Neural progenitor cell (in vitro differentiated cells): ENCODE measurements around the gene CCDC88A. TPM values are rescaled to one million over a fixed set of nuclear protein-coding genes. Genes with fewer than 3 reads are reported as not detected.

Experiments used
- DNase-seq: peaks from one replicate; pipeline ENCODE4 v3.0.0-alpha.2; 2016; ENCODE audit warnings: low spot score
- H2AFZ ChIP-seq: fragments of 200-600 bp; sonication (generic); replicated peaks from 2 replicates; pipeline ENCODE4 v1.6.1; 2016; ENCODE audit warnings: antibody characterized with exemption
- H3F3A ChIP-seq: fragments of 200-600 bp; sonication (generic); 2 replicates; pipeline ENCODE4 v1.6.1; 2016; ENCODE audit warnings: antibody characterized with exemption, low read depth
- H3K27ac ChIP-seq: fragments of 200-600 bp; sonication (generic); 2 replicates; pipeline ENCODE4 v1.5.1; 2016; ENCODE audit warnings: mild to moderate bottlenecking
- H3K27me3 ChIP-seq: fragments of 200-600 bp; sonication (generic); 2 replicates; pipeline ENCODE4 v1.6.1; 2016; ENCODE audit warnings: mild to moderate bottlenecking, moderate library complexity
- H3K36me3 ChIP-seq: fragments of 200-600 bp; sonication (generic); 2 replicates; pipeline ENCODE4 v1.5.1; 2016
- H3K4me1 ChIP-seq: fragments of 200-600 bp; sonication (generic); 2 replicates; pipeline ENCODE4 v1.6.1; 2016; ENCODE audit warnings: mixed run types
- H3K4me2 ChIP-seq: fragments of 200-600 bp; sonication (generic); 2 replicates; pipeline ENCODE4 v1.6.1; 2016
- H3K4me3 ChIP-seq: fragments of 200-600 bp; sonication (generic); 2 replicates; pipeline ENCODE4 v1.5.1; 2016
- H3K79me2 ChIP-seq: fragments of 200-600 bp; sonication (generic); 2 replicates; pipeline ENCODE4 v1.6.1; 2016; ENCODE audit warnings: low read depth
- H3K9ac ChIP-seq: fragments of 200-600 bp; sonication (generic); 2 replicates; pipeline ENCODE4 v1.6.1; 2016
- H3K9me3 ChIP-seq: fragments of 200-600 bp; sonication (generic); 2 replicates; pipeline ENCODE4 v1.5.1; 2016; ENCODE audit warnings: low read depth
- H4K20me1 ChIP-seq: fragments of 200-600 bp; sonication (generic); 2 replicates; pipeline ENCODE4 v1.6.1; 2016; ENCODE audit warnings: low read depth
- H3K27ac Mint-ChIP-seq: 3 replicates; pipeline ENCODE4 v1.8.0; 2021; ENCODE audit warnings: mixed read lengths
- H3K27me3 Mint-ChIP-seq: 2 replicates; pipeline ENCODE4 v1.8.0; 2022; ENCODE audit warnings: low read depth, mild to moderate bottlenecking, inconsistent platforms, moderate library complexity, mixed read lengths; ENCODE audit not compliant: insufficient read depth
- H3K36me3 Mint-ChIP-seq: 3 replicates; pipeline ENCODE4 v1.8.0; 2021; ENCODE audit warnings: mixed read lengths
- H3K4me1 Mint-ChIP-seq: 3 replicates; pipeline ENCODE4 v1.8.0; 2021; ENCODE audit warnings: mixed read lengths
- H3K4me3 Mint-ChIP-seq: 3 replicates; pipeline ENCODE4 v1.8.0; 2021; ENCODE audit warnings: mild to moderate bottlenecking, moderate library complexity, mixed read lengths
- H3K9me3 Mint-ChIP-seq: 3 replicates; pipeline ENCODE4 v1.8.0; 2020; ENCODE audit warnings: mixed read lengths
- EZH2 ChIP-seq: fragments of 200-600 bp; sonication (generic); IDR thresholded peaks from 2 replicates; pipeline ENCODE4 v1.6.1; 2017; ENCODE audit warnings: antibody characterized with exemption, mild to moderate bottlenecking, moderate library complexity
- EZH2phosphoT487 ChIP-seq: fragments of 200-600 bp; sonication (generic); IDR thresholded peaks from 2 replicates; pipeline ENCODE4 v1.6.1; 2017; ENCODE audit warnings: antibody characterized with exemption
- total RNA-seq: library from RNA; depleted of rRNA; stranded (reverse); fragments of >200 nt; gene quantifications from 2 replicates; pipeline ENCODE4 v1.2.3, GENCODE V29; 2015; ENCODE audit warnings: low replicate concordance
- TF ChIP-seq, protein P1 (sequence below): fragments of 200-600 bp; sonication (generic); IDR thresholded peaks from 2 replicates; pipeline ENCODE4 v1.5.1; 2017; ENCODE audit warnings: antibody characterized with exemption, mild to moderate bottlenecking

CCDC88A gene
- total RNA-seq, 1 donor from 2014 or later = 182 TPM

DNA sequence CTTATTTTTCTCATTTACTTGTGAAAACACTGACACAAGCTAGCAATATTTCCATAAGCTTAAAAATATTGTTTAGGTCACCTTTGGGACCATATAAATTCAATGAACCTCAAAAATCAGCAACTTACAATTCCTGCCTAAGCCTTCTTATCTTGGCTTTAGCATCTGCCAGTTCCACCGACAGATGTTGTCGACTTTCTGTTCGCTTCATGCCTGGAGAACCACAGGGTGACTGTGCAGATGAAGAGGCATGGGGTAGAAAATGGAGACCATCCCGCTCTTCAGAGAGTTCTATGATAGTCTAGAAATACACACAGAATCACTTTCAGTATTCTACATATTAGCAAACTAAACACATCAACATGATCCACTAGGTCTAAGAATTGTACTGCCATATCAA lies 64.2 kb downstream of the CCDC88A start:
- H3K36me3 Mint-ChIP-seq = peaks cover 32% of the 10 kb centered on the region
- H3K79me2 ChIP-seq = no peaks in the 10 kb centered on the region

DNA sequence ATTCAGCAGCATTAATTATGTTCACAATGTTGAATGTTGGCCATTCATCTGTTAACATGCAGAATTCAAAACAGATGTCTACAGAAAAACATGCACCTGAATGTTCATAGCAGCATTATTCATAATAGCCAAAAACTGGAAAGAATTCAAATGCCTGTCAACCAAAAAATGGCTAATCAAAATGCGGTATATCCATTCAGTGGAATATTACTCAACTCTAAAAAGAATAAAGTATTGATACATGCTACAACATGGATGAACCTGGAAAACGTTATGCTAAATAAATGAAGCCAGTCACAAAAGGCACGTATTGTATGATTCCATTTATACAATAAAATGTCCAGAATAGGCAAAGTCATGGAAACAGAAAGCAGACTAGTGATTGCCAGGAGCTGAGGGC lies 68.0 kb downstream of the CCDC88A start:
- no peak overlapping the region for H2AFZ ChIP-seq
- no peaks in the 10 kb centered on the region for H3K27me3 Mint-ChIP-seq
- H3K9me3 Mint-ChIP-seq = peaks cover 3% of the 10 kb centered on the region
- no peak overlapping the region for H3K27ac ChIP-seq
- no peaks in the 10 kb centered on the region for H3K4me1 Mint-ChIP-seq
- H3K36me3 Mint-ChIP-seq = peaks cover 35% of the 10 kb centered on the region
- no peak overlapping the region for H3K9ac ChIP-seq
- H3K27me3 ChIP-seq = no peaks in the 10 kb centered on the region
- H3K27ac Mint-ChIP-seq = no peak overlapping the region
- H3K4me3 Mint-ChIP-seq = no peak overlapping the region
- H3K36me3 ChIP-seq = peaks cover 38% of the 10 kb centered on the region
- TF ChIP-seq EZH2phosphoT487 = no peak
- no peak for TF ChIP-seq EZH2
- TF ChIP-seq, protein P1, sequence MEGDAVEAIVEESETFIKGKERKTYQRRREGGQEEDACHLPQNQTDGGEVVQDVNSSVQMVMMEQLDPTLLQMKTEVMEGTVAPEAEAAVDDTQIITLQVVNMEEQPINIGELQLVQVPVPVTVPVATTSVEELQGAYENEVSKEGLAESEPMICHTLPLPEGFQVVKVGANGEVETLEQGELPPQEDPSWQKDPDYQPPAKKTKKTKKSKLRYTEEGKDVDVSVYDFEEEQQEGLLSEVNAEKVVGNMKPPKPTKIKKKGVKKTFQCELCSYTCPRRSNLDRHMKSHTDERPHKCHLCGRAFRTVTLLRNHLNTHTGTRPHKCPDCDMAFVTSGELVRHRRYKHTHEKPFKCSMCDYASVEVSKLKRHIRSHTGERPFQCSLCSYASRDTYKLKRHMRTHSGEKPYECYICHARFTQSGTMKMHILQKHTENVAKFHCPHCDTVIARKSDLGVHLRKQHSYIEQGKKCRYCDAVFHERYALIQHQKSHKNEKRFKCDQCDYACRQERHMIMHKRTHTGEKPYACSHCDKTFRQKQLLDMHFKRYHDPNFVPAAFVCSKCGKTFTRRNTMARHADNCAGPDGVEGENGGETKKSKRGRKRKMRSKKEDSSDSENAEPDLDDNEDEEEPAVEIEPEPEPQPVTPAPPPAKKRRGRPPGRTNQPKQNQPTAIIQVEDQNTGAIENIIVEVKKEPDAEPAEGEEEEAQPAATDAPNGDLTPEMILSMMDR = no peak
- no peak for DNase-seq
- no peak overlapping the region for H3K4me2 ChIP-seq
- peaks cover 8% of the 10 kb centered on the region for H3K9me3 ChIP-seq
- no peaks in the 10 kb centered on the region for H3K79me2 ChIP-seq
- no peaks in the 10 kb centered on the region for H4K20me1 ChIP-seq
- H3K4me3 ChIP-seq = no peak overlapping the region
- no peaks in the 10 kb centered on the region for H3K4me1 ChIP-seq
- H3F3A ChIP-seq = no peaks in the 10 kb centered on the region

More for the DNA sequence above, 64.2 kb downstream of the CCDC88A start:
- TF ChIP-seq EZH2 (no peak), EZH2phosphoT487 (no peak)
- TF ChIP-seq, protein P1 = no peak
- Mint-ChIP-seq H3K9me3 (peaks cover 3% of the 10 kb centered on the region), H3K27ac (no peak overlapping the region), H3K4me1 (no peaks in the 10 kb centered on the region), H3K4me3 (no peak overlapping the region), H3K27me3 (no peaks in the 10 kb centered on the region)
- H3K4me1 ChIP-seq = no peaks in the 10 kb centered on the region
- H3K9ac ChIP-seq = no peak overlapping the region
- H3K4me2 ChIP-seq = no peak overlapping the region
- H3K36me3 ChIP-seq = peaks cover 31% of the 10 kb centered on the region
- peaks cover 8% of the 10 kb centered on the region for H3K9me3 ChIP-seq
- no peak overlapping the region for H2AFZ ChIP-seq
- H3F3A ChIP-seq = no peaks in the 10 kb centered on the region
- no peak overlapping the region for H3K4me3 ChIP-seq
- no peaks in the 10 kb centered on the region for H4K20me1 ChIP-seq
- DNase-seq = no peak
- no peak overlapping the region for H3K27ac ChIP-seq
- H3K27me3 ChIP-seq = no peaks in the 10 kb centered on the region

DNA sequence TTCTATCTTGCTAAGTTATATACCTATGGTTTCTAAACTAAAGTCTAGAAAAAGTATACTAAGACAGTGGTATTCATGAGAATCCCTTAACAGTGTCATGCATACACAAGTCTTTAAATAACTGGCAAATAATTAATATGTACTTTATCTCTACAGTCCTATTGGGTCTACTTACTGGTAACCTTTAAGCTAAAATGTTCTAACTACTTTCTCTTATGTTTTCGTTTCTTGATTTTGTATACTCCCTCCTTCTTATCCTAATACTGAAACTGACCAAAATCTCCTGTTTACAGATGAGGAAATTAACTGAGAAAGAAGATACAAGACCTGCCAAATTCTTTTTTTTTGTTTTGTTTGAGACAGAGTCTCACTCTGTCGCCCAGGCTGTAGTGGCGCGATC lies 74.6 kb downstream of the CCDC88A start:
- Mint-ChIP-seq H3K9me3 (no peaks in the 10 kb centered on the region), H3K4me3 (no peak overlapping the region), H3K27me3 (no peaks in the 10 kb centered on the region), H3K4me1 (no peaks in the 10 kb centered on the region), H3K36me3 (peaks cover 13% of the 10 kb centered on the region), H3K27ac (no peak overlapping the region)
- H3F3A ChIP-seq = peaks cover 3% of the 10 kb centered on the region
- H3K79me2 ChIP-seq = no peaks in the 10 kb centered on the region
- H3K36me3 ChIP-seq = peaks cover 38% of the 10 kb centered on the region
- no peak for DNase-seq
- no peak overlapping the region for H3K4me3 ChIP-seq
- H3K9me3 ChIP-seq = no peaks in the 10 kb centered on the region
- no peak overlapping the region for H2AFZ ChIP-seq
- TF ChIP-seq EZH2 = no peak
- TF ChIP-seq EZH2phosphoT487 = no peak
- TF ChIP-seq, protein P1 = no peak
- no peak overlapping the region for H3K27ac ChIP-seq
- H3K9ac ChIP-seq = no peak overlapping the region
- H3K4me1 ChIP-seq = no peaks in the 10 kb centered on the region
- H4K20me1 ChIP-seq = no peaks in the 10 kb centered on the region
- H3K4me2 ChIP-seq = no peak overlapping the region
- H3K27me3 ChIP-seq = no peaks in the 10 kb centered on the region
